Esophagus squamous epithelium (tissue), 5 donors: ENCODE measurements around the gene C6. TPM values are rescaled to one million over a fixed set of nuclear protein-coding genes. Genes with fewer than 3 reads are reported as not detected.

ENCODE experiments used
- DNase-seq: peaks from one replicate; lab custom pipeline; 2025; lab: John Stamatoyannopoulos, UW
- H3K27ac ChIP-seq, 4 donors: fragments of 200-600 bp; sonication (generic); one replicate each; pipeline ENCODE4 v1.5.1; 2016 to 2019; ENCODE audit warnings: mild to moderate bottlenecking in 1 of 4
- H3K27me3 ChIP-seq, 4 donors: fragments of 200-600 bp; sonication (generic); 1 replicate in 3 of 4; 2 replicates in 1 of 4; pipeline versions ENCODE4 v1.5.1 to v1.6.0; 2017 to 2021; ENCODE audit warnings: antibody characterized with exemption in 1 of 4
- H3K36me3 ChIP-seq, 3 donors: fragments of 200-600 bp; sonication (generic); one replicate each; pipeline ENCODE4 v1.5.1; 2016 to 2019
- H3K4me1 ChIP-seq, 3 donors: fragments of 200-600 bp; sonication (generic); one replicate each; pipeline ENCODE4 v1.5.1; 2017 to 2019
- H3K4me3 ChIP-seq, 4 donors: fragments of 200-600 bp; sonication (generic); 1 replicate in 3 of 4; 2 replicates in 1 of 4; pipeline ENCODE4 v1.5.1; 2016 to 2019; ENCODE audit warnings: mild to moderate bottlenecking in 2 of 4, moderate library complexity in 1 of 4
- H3K9me3 ChIP-seq, 3 donors: fragments of 200-600 bp; sonication (generic); one replicate each; pipeline ENCODE4 v1.5.1; 2016 to 2019
- CTCF ChIP-seq, 6 experiments: fragments of 450-650 bp in 4 of 6; fragments of 200-600 bp in 2 of 6; sonication (generic) in 2 of 6; IDR thresholded peaks; one replicate each; pipeline ENCODE4 v1.5.1; 2016 to 2019; ENCODE audit warnings: antibody characterized with exemption in 6 of 6, mild to moderate bottlenecking in 4 of 6, moderate library complexity in 4 of 6
- POLR2A ChIP-seq, 4 donors: fragments of 450-650 bp; IDR thresholded peaks; one replicate each; pipeline ENCODE4 v1.6.1; 2017; ENCODE audit warnings: antibody characterized with exemption in 4 of 4, mild to moderate bottlenecking in 4 of 4, moderate library complexity in 3 of 4
- WGBS, 2 donors: methylation state at CpG; one replicate each; pipeline ENCODE4 v1.1.5; 2018; 5-methylcytosine and 5-hydroxymethylcytosine counted together
- intact Hi-C: fragments of 100-400 bp; cut with DNase I; formaldehyde crosslinking; loops from one replicate; pipeline ENCODE4 v1.15.0; 2022
- total RNA-seq, 4 donors: library from RNA; depleted of rRNA; stranded (reverse); fragments of >200 nt; gene quantifications; one replicate each; pipeline ENCODE4 v1.1.0, GENCODE V29; 2016
- donor health status: DM: yes; HTN: yes; CAD: no.

C6 gene
- total RNA-seq: under 1 TPM in 2 of 4 donors, not detected in 2; 0.57 to 0.67 TPM

DNA sequence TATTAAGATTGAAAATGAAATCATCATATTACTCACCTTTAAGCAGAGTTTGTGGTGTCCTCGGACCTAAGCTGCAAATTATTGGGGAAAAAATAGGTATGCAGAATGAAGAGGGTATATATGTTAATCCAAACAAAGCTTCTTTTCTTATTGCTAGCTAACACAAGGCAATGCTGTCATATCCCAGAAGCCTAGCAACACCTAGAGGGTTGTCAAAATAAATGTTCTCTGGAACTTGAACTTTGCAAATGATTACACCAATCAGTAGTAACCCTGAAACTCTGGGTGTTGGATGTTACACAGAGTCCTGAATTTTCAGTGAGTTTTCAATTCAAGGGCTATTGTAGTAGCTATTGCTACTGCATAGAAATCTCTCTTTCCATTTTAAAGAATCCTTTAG is at the start of gene C6:
Gene C6 (minus strand): TSS at position 193 of the 400 bp plus-strand sequence. CDS start 10,302 bp downstream, outside the sequence.
- WGBS, 2 donors: 29 to 41% methylated on average over 1 of the region's 1 CpG
- H3K27ac ChIP-seq: no peak within 1 kb of the TSS
- TF ChIP-seq POLR2A (IDR thresholded peaks at IDR 0.05): no peak
- TF ChIP-seq CTCF (IDR thresholded peaks at IDR 0.05): no peak
- H3K4me3 ChIP-seq: no peak within 1 kb of the TSS
- H3K4me1 ChIP-seq: no peaks in the 10 kb centered on the region
- intact Hi-C loops: no loop called here
- H3K36me3 ChIP-seq: no peaks in the 10 kb centered on the region
- DNase-seq: no peak
- H3K27me3 ChIP-seq: no peaks in the 10 kb centered on the region
- no peaks in the 10 kb centered on the region for H3K9me3 ChIP-seq

DNA sequence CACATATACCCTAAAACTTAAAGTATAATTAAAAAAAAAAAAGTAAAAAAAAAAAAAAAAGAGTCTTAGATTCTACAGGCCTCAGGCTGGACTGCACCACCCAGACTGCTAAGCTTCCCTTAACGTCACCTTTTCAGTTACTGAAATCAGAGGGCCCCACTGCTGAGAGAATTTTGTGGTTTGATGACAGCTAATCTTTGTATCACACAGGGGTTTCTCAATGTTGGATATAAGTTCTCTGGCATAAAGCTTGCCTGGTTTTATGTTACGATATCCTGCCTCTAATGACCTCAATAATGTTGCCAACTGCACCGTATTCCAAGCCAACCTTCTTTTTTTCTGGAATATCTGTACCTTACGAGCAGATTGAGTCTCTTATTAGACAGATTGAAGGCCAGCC is 43.1 kb upstream of the C6 start:
- Histone ChIP-seq H3K36me3 (no peaks in the 10 kb centered on the region), H3K27ac (no peak overlapping the region), H3K27me3 (no peaks in the 10 kb centered on the region), H3K4me1 (no peaks in the 10 kb centered on the region), H3K9me3 (no peaks in the 10 kb centered on the region), H3K4me3 (no peak overlapping the region)
- no peak for DNase-seq
- WGBS, 2 donors: 78 to 87% methylated on average over 4 of the region's 4 CpGs
- TF ChIP-seq POLR2A (IDR thresholded peaks at IDR 0.05) (no peak), CTCF (IDR thresholded peaks at IDR 0.05) (no peak)
- intact Hi-C loops: no loop called here

- Histone ChIP-seq H3K27me3 (no peaks in the 10 kb centered on the region), H3K4me3 (no peak overlapping the region), H3K4me1 (no peaks in the 10 kb centered on the region), H3K36me3 (no peaks in the 10 kb centered on the region), H3K9me3 (no peaks in the 10 kb centered on the region), H3K27ac (no peak overlapping the region)
- intact Hi-C loops: no loop called here
- no peak for DNase-seq
- no peak for TF ChIP-seq CTCF (IDR thresholded peaks at IDR 0.05)
- no peak for TF ChIP-seq POLR2A (IDR thresholded peaks at IDR 0.05)
These were observed 39.8 kb upstream of the C6 start for GRCh38 chr5:41253109-41253508.

- no peak for DNase-seq
- TF ChIP-seq CTCF (IDR thresholded peaks at IDR 0.05) (no peak), POLR2A (IDR thresholded peaks at IDR 0.05) (no peak)
- H3K9me3 ChIP-seq: no peaks in the 10 kb centered on the region
- no peaks in the 10 kb centered on the region for H3K27me3 ChIP-seq
- no peak overlapping the region for H3K4me3 ChIP-seq
- H3K36me3 ChIP-seq: no peaks in the 10 kb centered on the region
- no peaks in the 10 kb centered on the region for H3K4me1 ChIP-seq
- intact Hi-C loops: no loop called here
- H3K27ac ChIP-seq: no peak overlapping the region
These were observed 38.7 kb upstream of the C6 start for GRCh38 chr5:41252036-41252435.

- no peak for DNase-seq
- Histone ChIP-seq H3K27ac (no peak overlapping the region), H3K4me1 (no peaks in the 10 kb centered on the region), H3K9me3 (no peaks in the 10 kb centered on the region), H3K4me3 (no peak overlapping the region), H3K27me3 (no peaks in the 10 kb centered on the region), H3K36me3 (no peaks in the 10 kb centered on the region)
- no peak for TF ChIP-seq POLR2A (IDR thresholded peaks at IDR 0.05)
- intact Hi-C loops: no loop called here
- 60 to 69% methylated on average over 2 of the region's 2 CpGs for WGBS, 2 donors
These were observed 37.1 kb upstream of the C6 start for GRCh38 chr5:41250351-41250987.

DNA sequence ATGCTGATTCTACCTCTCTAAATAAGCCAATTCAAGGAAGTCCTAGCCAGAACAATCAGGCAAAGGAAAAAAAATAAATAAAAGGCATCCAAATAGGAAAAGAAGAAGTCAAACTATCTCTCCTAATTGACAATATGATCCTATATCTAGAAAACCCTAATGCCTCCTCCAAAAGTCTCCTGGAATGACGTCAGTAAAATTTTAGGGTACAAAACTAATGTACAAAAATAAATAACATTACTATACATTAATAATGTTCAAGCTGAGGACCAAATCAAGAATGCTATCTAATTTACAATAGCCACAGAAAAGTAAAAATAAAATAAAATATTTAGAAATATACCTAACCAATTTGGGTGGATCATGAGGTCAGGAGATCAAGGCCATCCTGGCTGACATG is 33.8 kb upstream of the C6 start:
- DNase-seq: no peak
- H3K27ac ChIP-seq: no peak overlapping the region
- H3K4me3 ChIP-seq: no peak overlapping the region
- intact Hi-C loops: no loop called here
- no peaks in the 10 kb centered on the region for H3K27me3 ChIP-seq
- 31 to 33% methylated on average over 1 of the region's 1 CpG for WGBS, 2 donors
- no peaks in the 10 kb centered on the region for H3K4me1 ChIP-seq
- H3K36me3 ChIP-seq: no peaks in the 10 kb centered on the region
- no peak for TF ChIP-seq CTCF (IDR thresholded peaks at IDR 0.05)
- TF ChIP-seq POLR2A (IDR thresholded peaks at IDR 0.05): no peak
- H3K9me3 ChIP-seq: no peaks in the 10 kb centered on the region
